Lung (tissue), 12 donors: ENCODE data around the gene FYN. TPM values are rescaled to one million over a fixed set of nuclear protein-coding genes. Genes with fewer than 3 reads are reported as not detected.

ENCODE experiments used
- ATAC-seq: fragments of 200-7000 bp; cut with Tn5 transposase; one replicate; pipeline ENCODE4 v1.9.1; 2020; ENCODE audit warnings: moderate number of reproducible peaks; ENCODE audit not compliant: insufficient read depth, low FRiP score
- DNase-seq, 3 donors: peaks; one replicate each; pipeline ENCODE4 v3.0.0-alpha.2; 2013 to 2017
- H3K27ac ChIP-seq, 2 donors: one replicate each; pipeline ENCODE4 v1.5.1; 2013; ENCODE audit warnings: mild to moderate bottlenecking in 2 of 2, moderate library complexity in 2 of 2, control low read depth in 1 of 2, inconsistent platforms in 1 of 2, low read depth in 1 of 2, low read length in 1 of 2
- H3K27me3 ChIP-seq, 3 donors: one replicate each; pipeline ENCODE4 v1.5.1; 2013; ENCODE audit warnings: low read length in 2 of 3; ENCODE audit not compliant: control insufficient read depth in 3 of 3, insufficient read depth in 3 of 3
- H3K36me3 ChIP-seq, 4 donors: one replicate each; pipeline ENCODE4 v1.5.1; 2013; ENCODE audit warnings: low read length in 4 of 4, mild to moderate bottlenecking in 1 of 4, moderate library complexity in 1 of 4; ENCODE audit not compliant: control insufficient read depth in 4 of 4, insufficient read depth in 4 of 4
- H3K4me1 ChIP-seq, 5 donors: one replicate each; pipeline ENCODE4 v1.5.1; 2013; ENCODE audit warnings: low read length in 5 of 5, mild to moderate bottlenecking in 2 of 5, moderate library complexity in 1 of 5; ENCODE audit not compliant: control insufficient read depth in 5 of 5, insufficient read depth in 5 of 5
- H3K4me3 ChIP-seq: one replicate; pipeline ENCODE4 v1.5.1; 2013; ENCODE audit warnings: mild to moderate bottlenecking, control low read depth, moderate library complexity
- H3K9ac ChIP-seq, 2 donors: one replicate each; pipeline ENCODE4 v1.5.1; 2013; ENCODE audit warnings: low read length in 2 of 2, control low read depth in 1 of 2; ENCODE audit not compliant: insufficient read depth in 1 of 2
- H3K9me3 ChIP-seq, 4 donors: one replicate each; pipeline ENCODE4 v1.5.1; 2013; ENCODE audit warnings: low read length in 3 of 4, mild to moderate bottlenecking in 1 of 4, moderate library complexity in 1 of 4; ENCODE audit not compliant: control insufficient read depth in 4 of 4, insufficient read depth in 3 of 4
- CTCF ChIP-seq: IDR thresholded peaks from 2 replicates; pipeline ENCODE4 v1.5.1; 2012; ENCODE audit warnings: mild to moderate bottlenecking; ENCODE audit errors: control extremely low read depth, extremely low read depth
- WGBS, 2 donors: extraction: QIAGEN DNeasy Blood & Tissue Kit; methylation state at CpG; one replicate each; pipeline ENCODE4 v1.1.7; 2013; 5-methylcytosine and 5-hydroxymethylcytosine counted together
- polyA plus RNA-seq, 2 donors: library from polyadenylated mRNA; stranded (reverse); fragments of 200-250 nt; gene quantifications; one replicate each; pipeline ENCODE4 v1.2.1, GENCODE V29; 2013
- total RNA-seq, 2 donors: library from RNA; depleted of rRNA in 1 of 2; stranded (reverse); fragments of >200 nt in 1 of 2; gene quantifications; one replicate each; pipeline ENCODE4 v1.2.1, GENCODE V29; 2014 to 2021
- donor health status: control.
- donor health status: control.
- donor health status: Bipolar disorder and iron deficiency.
- donor health status: healthy.
- donor health status: DM: yes; HTN: yes; CAD: no.

Gene FYN
- total and polyA plus RNA-seq, 4 donors: 27.3 to 157 (median 71.0) TPM

- WGBS, 2 donors: 66 to 82% methylated on average over 13 of the region's 13 CpGs
- ATAC-seq (no peak), DNase-seq (peak; percentile 46 to 65 (median 55))
- Histone ChIP-seq H3K4me1 (peaks cover 2 to 36% (median 5%) of the 10 kb centered on the region in 5 donors), H3K9ac (peak overlapping the region in 1 of 2 donors; percentile 5), H3K27ac (peak overlapping the region; percentile 33 to 69), H3K36me3 (peaks cover 2 to 26% (median 6%) of the 10 kb centered on the region in 4 donors), H3K4me3 (no peak overlapping the region), H3K9me3 (no peaks in the 10 kb centered on the region), H3K27me3 (no peaks in the 10 kb centered on the region)
- TF ChIP-seq CTCF: no peak
Observed at GRCh38 chr6:111711984-111712752, 161.1 kb downstream of the FYN start.

GRCh38 chr6:111711476-111711875 is 161.8 kb downstream of the FYN start:
- Histone ChIP-seq H3K4me3 (no peak overlapping the region), H3K4me1 (peaks cover 2 to 36% (median 5%) of the 10 kb centered on the region in 5 donors), H3K27me3 (no peaks in the 10 kb centered on the region), H3K9ac (peak overlapping the region in 1 of 2 donors; percentile 26), H3K36me3 (peaks cover 2 to 25% (median 6%) of the 10 kb centered on the region in 4 donors), H3K9me3 (no peaks in the 10 kb centered on the region), H3K27ac (peak overlapping the region; percentile 5 to 69)
- 65 to 84% methylated on average over 7 of the region's 7 CpGs for WGBS, 2 donors
- ATAC-seq: no peak
- TF ChIP-seq CTCF: no peak
- DNase-seq: peak in 2 of 3 donors; percentile 29 to 41

GRCh38 chr6:111710911-111711310 is 162.3 kb downstream of the FYN start:
- TF ChIP-seq CTCF: no peak
- peak overlapping the region in 1 of 2 donors; percentile 69 for H3K27ac ChIP-seq
- peaks cover 2 to 25% (median 6%) of the 10 kb centered on the region in 4 donors for H3K36me3 ChIP-seq
- no peak overlapping the region for H3K4me3 ChIP-seq
- no peaks in the 10 kb centered on the region for H3K9me3 ChIP-seq
- DNase-seq: no peak
- H3K27me3 ChIP-seq: no peaks in the 10 kb centered on the region
- peaks cover 2 to 36% (median 5%) of the 10 kb centered on the region in 5 donors for H3K4me1 ChIP-seq
- H3K9ac ChIP-seq: no peak overlapping the region
- no peak for ATAC-seq
- 73 to 86% methylated on average over 4 of the region's 4 CpGs for WGBS, 2 donors
